ENCODE measurements around the gene MAML2.

Gene MAML2

DNA sequence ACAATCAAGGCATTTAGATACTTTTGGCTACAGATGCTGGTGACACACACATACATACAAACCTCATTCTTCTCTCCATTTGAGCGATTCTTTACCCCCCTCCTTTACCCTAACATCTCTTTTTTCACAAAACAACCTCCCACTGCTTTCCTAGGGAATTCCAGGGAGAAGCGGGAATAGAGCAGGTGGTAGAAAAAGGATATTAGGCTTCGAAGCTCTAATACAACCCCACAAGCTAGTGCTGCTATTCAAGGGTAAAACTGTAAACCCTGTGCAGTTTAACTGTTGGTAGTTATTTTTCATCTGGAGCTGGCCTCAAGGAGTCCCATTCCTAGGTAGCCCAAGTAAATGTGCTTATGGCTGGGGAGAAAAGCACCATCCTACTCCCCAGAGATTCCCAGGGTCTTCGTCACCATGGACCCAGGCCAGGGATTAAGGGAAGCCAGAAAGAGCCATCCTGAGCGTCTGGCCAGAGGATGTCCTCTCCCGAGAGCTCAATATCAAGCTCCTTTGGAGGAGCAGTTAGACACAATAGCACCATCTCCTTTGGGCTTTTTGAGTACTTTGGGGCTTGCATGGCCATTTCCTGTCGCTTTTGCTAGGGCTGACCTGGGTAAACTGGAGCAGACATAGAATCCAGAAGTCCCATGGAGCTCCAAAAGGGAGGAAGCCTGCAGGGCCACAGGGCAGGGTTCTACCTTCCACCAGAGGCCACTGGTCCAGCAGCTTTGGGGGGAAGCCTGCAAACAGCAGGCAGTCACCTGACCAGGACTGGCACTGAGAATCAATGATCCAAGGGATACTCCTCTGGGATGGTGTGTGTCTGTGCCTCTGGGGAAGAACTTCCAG is 3.1 kb downstream of the MAML2 start:
- DNase-seq (ENCODE audit: low read depth, low spot score) = no peak

DNA sequence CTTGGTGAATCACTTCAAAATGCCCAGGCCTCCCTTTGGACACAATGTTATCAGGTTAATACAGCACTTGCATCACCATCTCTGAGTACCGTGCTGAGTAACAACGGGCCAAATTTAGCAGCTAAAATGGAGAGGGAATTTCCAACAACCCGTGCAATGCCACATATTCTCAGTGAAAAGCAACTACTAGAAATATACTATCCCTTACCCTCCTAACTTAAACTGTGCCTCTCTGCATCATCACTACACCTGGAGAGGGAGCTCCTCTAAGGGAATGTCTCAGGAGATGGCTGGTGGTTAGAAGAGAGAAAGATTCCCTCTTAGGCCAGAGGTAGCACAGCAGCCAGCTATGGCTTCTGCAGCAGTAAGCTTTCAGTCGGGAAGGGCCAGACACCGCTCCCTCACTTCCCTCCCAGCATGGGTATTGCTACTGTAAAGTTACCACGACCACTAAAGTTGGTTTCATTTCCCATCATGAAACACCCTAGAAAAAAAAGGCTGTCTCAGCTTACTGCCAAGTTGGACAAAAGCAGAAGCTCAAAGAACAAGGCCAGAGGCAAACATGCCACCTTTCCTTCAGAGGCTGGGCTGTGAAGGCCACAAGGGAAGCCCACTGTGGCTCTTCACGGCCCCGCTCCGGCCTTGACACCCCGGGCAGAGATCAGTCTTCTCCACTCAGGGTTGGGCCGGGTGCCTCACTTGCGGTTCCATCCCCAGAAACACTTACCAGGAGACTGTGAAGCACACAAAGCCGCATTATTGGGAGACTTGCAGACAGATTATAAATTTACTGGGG is 3.9 kb downstream of the MAML2 start:
- DNase-seq (ENCODE audit: low read depth, low spot score) = no peak

- no peak for DNase-seq (ENCODE audit: low read depth, low spot score)
Observed at GRCh38 chr11:96337541-96338431, 5.2 kb downstream of the MAML2 start.

GRCh38 chr11:96335388-96335787 is 7.6 kb downstream of the MAML2 start:
- no peak for DNase-seq (ENCODE audit: low read depth, low spot score)

DNA sequence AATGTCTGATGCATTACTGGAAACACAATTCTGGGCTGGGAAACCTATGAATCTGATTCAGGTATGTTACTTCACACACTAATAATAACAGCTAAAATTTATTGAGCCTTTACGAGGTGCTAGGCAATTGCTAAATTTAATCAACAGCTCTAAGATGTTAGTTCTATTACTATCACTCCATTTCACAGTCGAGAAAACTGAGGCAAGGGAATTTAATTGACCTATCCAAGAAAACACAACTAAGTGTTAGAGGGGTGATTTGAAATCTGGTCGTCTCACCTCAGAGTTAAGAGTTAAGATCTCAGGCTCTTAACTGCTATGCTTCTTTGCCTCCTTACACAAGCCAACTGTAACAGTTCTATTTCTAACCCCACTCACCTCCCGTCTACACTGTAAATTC is 8.8 kb downstream of the MAML2 start:
- no peak for DNase-seq (ENCODE audit: low read depth, low spot score)

GRCh38 chr11:96333191-96333719 is 9.7 kb downstream of the MAML2 start:
- DNase-seq (ENCODE audit: low read depth, low spot score) = no peak

- DNase-seq (ENCODE audit: low read depth, low spot score) = no peak
Observed at GRCh38 chr11:96332126-96332771, 10.7 kb downstream of the MAML2 start.

GRCh38 chr11:96331699-96332116 is 11.3 kb downstream of the MAML2 start:
- no peak for DNase-seq (ENCODE audit: low read depth, low spot score)

DNA sequence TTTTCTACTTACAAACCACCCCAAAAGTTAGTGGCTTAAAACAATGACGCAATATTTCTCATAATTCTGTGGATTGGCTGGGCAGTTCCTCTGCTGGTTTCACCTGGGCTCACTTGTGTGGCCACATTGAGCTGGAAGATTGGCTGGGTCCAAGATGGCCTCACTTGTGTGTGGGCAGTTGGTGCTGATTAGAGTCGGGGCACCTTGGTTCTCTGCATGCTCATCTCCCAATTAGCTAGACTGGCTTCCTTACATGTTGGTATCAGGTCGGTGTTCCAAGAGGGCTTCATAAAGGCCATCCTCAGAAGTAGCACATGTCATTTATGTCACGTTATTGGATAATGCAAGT is 12.5 kb downstream of the MAML2 start:
- DNase-seq (ENCODE audit: low read depth, low spot score) = no peak

- no peak for DNase-seq (ENCODE audit: low read depth, low spot score)
Observed at GRCh38 chr11:96329855-96330510, 13.0 kb downstream of the MAML2 start.

DNA sequence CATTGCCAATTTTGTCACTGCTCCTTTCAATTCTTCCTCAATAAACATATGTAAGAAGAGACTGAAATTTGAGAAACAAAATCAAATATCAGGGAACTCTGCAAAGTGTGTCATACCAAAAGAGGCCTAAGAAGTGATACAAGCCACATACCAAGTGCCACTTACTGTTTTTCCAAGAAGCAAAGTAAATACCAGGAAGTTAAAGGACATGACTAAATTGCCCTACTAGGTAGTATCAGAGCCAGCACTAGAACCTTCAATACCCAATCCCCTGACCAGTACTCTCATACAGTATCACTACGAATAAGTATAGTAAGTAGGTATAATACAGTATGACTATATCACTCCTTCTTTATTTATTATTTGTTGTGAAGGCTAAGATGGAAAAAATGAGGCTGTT is 13.6 kb downstream of the MAML2 start:
- no peak for DNase-seq (ENCODE audit: low read depth, low spot score)

- no peak for DNase-seq (ENCODE audit: low read depth, low spot score)
Observed at GRCh38 chr11:96328395-96329010, 14.5 kb downstream of the MAML2 start.

- no peak for DNase-seq (ENCODE audit: low read depth, low spot score)
Observed at GRCh38 chr11:96326959-96327358, 16.0 kb downstream of the MAML2 start.

GRCh38 chr11:96324912-96325311 is 18.1 kb downstream of the MAML2 start:
- DNase-seq (ENCODE audit: low read depth, low spot score) = no peak

DNA sequence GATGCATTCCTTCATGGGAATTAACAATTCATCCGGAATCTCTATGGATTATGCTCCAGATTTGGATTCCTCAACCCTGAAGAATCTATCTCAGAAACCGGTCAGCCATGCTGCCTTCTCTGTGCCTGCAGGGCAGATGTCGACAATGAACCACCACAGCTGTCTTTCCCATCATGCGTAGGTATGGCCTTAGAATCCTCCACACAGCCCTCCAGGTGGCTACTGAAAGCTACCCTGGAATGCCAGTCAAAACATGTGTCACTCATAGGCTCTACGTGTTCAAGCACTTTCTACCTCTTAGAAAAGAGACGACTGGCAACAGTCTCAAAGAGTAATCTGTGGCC is 19.4 kb downstream of the MAML2 start:
- DNase-seq (ENCODE audit: low read depth, low spot score) = no peak

- no peak for DNase-seq (ENCODE audit: low read depth, low spot score)
Observed at GRCh38 chr11:96322775-96323641, 20.0 kb downstream of the MAML2 start.

GRCh38 chr11:96321091-96321490 is 21.9 kb downstream of the MAML2 start:
- no peak for DNase-seq (ENCODE audit: low read depth, low spot score)

DNA sequence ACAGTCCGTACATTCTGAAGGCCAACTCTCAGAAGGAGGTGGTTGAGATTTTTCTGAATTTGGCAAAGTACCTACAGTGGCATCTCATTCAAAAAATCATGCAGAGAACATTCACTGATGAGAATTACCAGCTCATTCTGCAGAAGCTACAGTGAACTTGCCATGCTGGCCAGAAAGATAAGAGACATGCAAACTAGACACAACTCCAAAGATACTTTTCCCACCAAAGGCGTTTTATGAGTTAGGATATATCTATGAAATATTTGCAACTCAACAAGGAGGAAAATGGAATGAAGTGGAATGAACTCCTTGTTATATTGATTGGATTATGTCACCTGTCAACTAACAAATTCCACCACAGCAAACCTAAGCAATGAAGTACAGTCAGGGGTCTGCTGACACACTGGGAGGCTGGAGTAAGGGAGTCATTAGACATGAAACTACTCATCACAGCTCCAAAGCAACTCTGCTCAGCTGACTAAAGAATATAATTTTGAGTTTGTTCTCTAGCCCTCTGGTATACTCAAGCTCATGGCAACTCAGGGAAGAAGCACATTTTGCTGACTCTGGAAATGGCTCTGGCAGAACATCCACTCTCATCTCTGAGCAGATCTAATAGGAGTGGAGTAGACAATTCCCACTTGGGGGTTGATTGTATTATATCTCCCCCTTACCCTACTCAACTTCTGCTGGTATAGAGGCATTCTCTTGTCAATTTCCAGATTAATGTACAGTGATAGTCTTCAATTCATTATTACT is 22.9 kb downstream of the MAML2 start:
- DNase-seq (ENCODE audit: low read depth, low spot score) = no peak

GRCh38 chr11:96318850-96319249 is 24.1 kb downstream of the MAML2 start:
- DNase-seq (ENCODE audit: low read depth, low spot score) = no peak
